CD4-positive, alpha-beta T cell treated with Interleukin-17A for 4 hours (primary cell): ENCODE measurements around the gene ICAM2.
A peak's percentile ranks its signal among the peaks of the same experiment; 100 is the strongest.

ENCODE experiments used
- DNase-seq: peaks from one replicate; pipeline ENCODE4 v3.0.0-alpha.2; 2020; ENCODE audit warnings: mixed read lengths

ICAM2 gene

GRCh38 chr17:63973930-63974593, 46.4 kb downstream of the ICAM2 start:
- no peak for DNase-seq

GRCh38 chr17:63973247-63973646, 47.2 kb downstream of the ICAM2 start:
- no peak for DNase-seq

GRCh38 chr17:63972796-63973195, 47.6 kb downstream of the ICAM2 start, which contains the start of gene SCN4A:
SCN4A (minus strand) TSS chr17:63972918; CDS start chr17:63972841, 77 bp downstream.
- DNase-seq = no peak

- DNase-seq = no peak
Measured at GRCh38 chr17:63969278-63969677, 51.2 kb downstream of the ICAM2 start.

GRCh38 chr17:63967953-63968352, 52.5 kb downstream of the ICAM2 start:
- no peak for DNase-seq

GRCh38 chr17:63966646-63967264, 53.7 kb downstream of the ICAM2 start:
- peak; percentile 22 for DNase-seq

GRCh38 chr17:63963123-63963522, 57.3 kb downstream of the ICAM2 start:
- DNase-seq = no peak

GRCh38 chr17:63962298-63962744, 58.1 kb downstream of the ICAM2 start:
- DNase-seq = no peak

- DNase-seq = peak; percentile 42
Measured at GRCh38 chr17:63961355-63962212, 58.8 kb downstream of the ICAM2 start.

- no peak for DNase-seq
Measured at GRCh38 chr17:63960430-63960829, 60.0 kb downstream of the ICAM2 start.

- no peak for DNase-seq
Measured at GRCh38 chr17:63960006-63960405, 60.4 kb downstream of the ICAM2 start.

GRCh38 chr17:63956296-63956920, 64.0 kb downstream of the ICAM2 start:
- DNase-seq = no peak

GRCh38 chr17:63955791-63956190, 64.6 kb downstream of the ICAM2 start:
- no peak for DNase-seq

GRCh38 chr17:63955232-63955631, 65.2 kb downstream of the ICAM2 start:
- no peak for DNase-seq

- DNase-seq = peak; percentile 60
Measured at GRCh38 chr17:63954402-63955063, 65.9 kb downstream of the ICAM2 start.
